ENCODE results near the gene SLC34A3. TPM values are rescaled to one million over a fixed set of nuclear protein-coding genes. Genes with fewer than 3 reads are reported as not detected.
A peak's percentile ranks its signal among the peaks of the same experiment; 100 is the strongest.

The SLC34A3 gene
- total RNA-seq, 2 experiments from 2014 or later, result not detected

- no peak for DNase-seq (ENCODE audit: low spot score)
- Histone ChIP-seq H4K20me1 (ENCODE audit: insufficient read depth, low read length) (no peaks in the 10 kb centered on the region), H3K36me3 (ENCODE audit: insufficient read depth, low read length) (peaks cover 9% of the 10 kb centered on the region; the same call in 1 of the 2 replicates), H3K79me2 (ENCODE audit: insufficient read depth, low read depth, low read length) (no peaks in the 10 kb centered on the region), H3K4me3 (ENCODE audit: low read depth, low read length, poor library complexity, severe bottlenecking) (no peak overlapping the region), H3K4me1 (ENCODE audit: insufficient read depth, low read length, poor library complexity, severe bottlenecking) (peaks cover 75% of the 10 kb centered on the region), H2AFZ (ENCODE audit: low read length) (no peak overlapping the region), H3K4me2 (ENCODE audit: low read length) (peak overlapping the region; percentile 81; the same call in 1 of the 2 replicates), H3K9me2 (ENCODE audit: insufficient read depth, low read length) (no peaks in the 10 kb centered on the region), H3K9me3 (ENCODE audit: low read length) (no peaks in the 10 kb centered on the region), H3K27ac (ENCODE audit: low read depth, low read length, poor library complexity, severe bottlenecking) (peak overlapping the region; percentile 77)
- CTCF ChIA-PET (ENCODE audit: unreplicated experiment), result no interaction called here
- intact Hi-C loops (cut with micrococcal nuclease; ENCODE audit: unreplicated experiment), result no loop called here
- TF ChIP-seq EZH2phosphoT487 (IDR thresholded peaks at IDR 0.05; ENCODE audit: borderline replicate concordance, low read depth, low read length) (no peak), CTCF (conservative IDR thresholded peaks at IDR 0.05; ENCODE audit: low read length) (no peak)
- POLR2A ChIA-PET, result no interaction called here
- BruUV-seq (replicated peaks), result no TSS peak
Observed at GRCh38 chr9:137278721-137279711, 48.3 kb downstream of the SLC34A3 start.

GRCh38 chr9:137279741-137280473 is 49.2 kb downstream of the SLC34A3 start:
- CTCF ChIA-PET (ENCODE audit: unreplicated experiment), result no interaction called here
- no peak for TF ChIP-seq EZH2phosphoT487 (IDR thresholded peaks at IDR 0.05; ENCODE audit: borderline replicate concordance, low read depth, low read length)
- TF ChIP-seq CTCF (conservative IDR thresholded peaks at IDR 0.05; ENCODE audit: low read length), result no peak
- intact Hi-C loops (cut with micrococcal nuclease; ENCODE audit: unreplicated experiment), result no loop called here

More at GRCh38 chr9:137279741-137280473, 49.2 kb downstream of the SLC34A3 start:
- H4K20me1 ChIP-seq (ENCODE audit: insufficient read depth, low read length), result no peaks in the 10 kb centered on the region
- POLR2A ChIA-PET, result no interaction called here
- H3K79me2 ChIP-seq (ENCODE audit: insufficient read depth, low read depth, low read length), result no peaks in the 10 kb centered on the region
- H3K9me3 ChIP-seq (ENCODE audit: low read length), result no peaks in the 10 kb centered on the region
- no TSS peak for BruUV-seq (replicated peaks)
- H2AFZ ChIP-seq (ENCODE audit: low read length), result no peak overlapping the region
- H3K4me1 ChIP-seq (ENCODE audit: insufficient read depth, low read length, poor library complexity, severe bottlenecking), result peaks cover 66% of the 10 kb centered on the region
- no peak overlapping the region for H3K4me2 ChIP-seq (ENCODE audit: low read length)
- no peaks in the 10 kb centered on the region for H3K9me2 ChIP-seq (ENCODE audit: insufficient read depth, low read length)
- no peak overlapping the region for H3K27ac ChIP-seq (ENCODE audit: low read depth, low read length, poor library complexity, severe bottlenecking)
- no peak overlapping the region for H3K4me3 ChIP-seq (ENCODE audit: low read depth, low read length, poor library complexity, severe bottlenecking)
- H3K36me3 ChIP-seq (ENCODE audit: insufficient read depth, low read length), result peaks cover 11% of the 10 kb centered on the region
- no peak for DNase-seq (ENCODE audit: low spot score)
